ENCODE measurements around the gene RBBP6. TPM values are rescaled to one million over a fixed set of nuclear protein-coding genes. Genes with fewer than 3 reads are reported as not detected.
A peak's percentile ranks its signal among the peaks of the same experiment; 100 is the strongest.

The RBBP6 gene
- total RNA-seq, 2 donors from 2014 or later = 34.7 to 39.0 TPM

DNA sequence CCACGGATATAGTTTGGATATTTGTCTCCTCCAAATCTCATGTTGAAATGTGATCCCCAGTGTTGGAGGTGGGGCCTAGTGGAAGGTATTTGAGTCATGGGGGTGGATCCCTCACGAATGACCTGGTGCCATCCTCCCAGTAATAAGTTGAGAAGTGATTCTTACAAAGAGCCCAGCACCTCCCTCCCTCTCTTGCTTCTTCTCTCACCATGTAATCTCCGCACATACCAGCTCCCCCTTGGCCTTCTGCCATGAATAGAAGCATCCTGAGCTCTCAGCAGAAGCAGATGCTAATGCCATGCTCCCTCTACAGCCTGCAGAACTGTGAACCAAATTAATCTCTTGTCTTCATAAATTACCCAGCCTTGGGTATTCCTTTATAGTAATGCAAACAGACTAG, 41.9 kb upstream of the RBBP6 start:
- Histone ChIP-seq H3K9me3 (no peaks in the 10 kb centered on the region), H3K36me3 (no peaks in the 10 kb centered on the region), H3K4me1 (no peaks in the 10 kb centered on the region), H3K4me3 (no peak overlapping the region), H3K9ac (ENCODE audit: low read depth in 2 of 2, low read length in 2 of 2) (no peak overlapping the region), H3K27ac (no peak overlapping the region), H3K27me3 (no peaks in the 10 kb centered on the region)
- no peak for TF ChIP-seq CTCF (IDR thresholded peaks at IDR 0.05)
- no peak for DNase-seq
- intact Hi-C loops (cut with DNase I) = no loop called here

GRCh38 chr16:24499193-24499814, 40.1 kb upstream of the RBBP6 start:
- TF ChIP-seq CTCF (IDR thresholded peaks at IDR 0.05) = no peak
- peak; percentile 22 for DNase-seq
- no peak overlapping the region for H3K4me3 ChIP-seq
- intact Hi-C loops (cut with DNase I) = no loop called here
- H3K9ac ChIP-seq (ENCODE audit: low read depth in 2 of 2, low read length in 2 of 2) = no peak overlapping the region
- no peaks in the 10 kb centered on the region for H3K27me3 ChIP-seq
- H3K4me1 ChIP-seq = no peaks in the 10 kb centered on the region
- H3K36me3 ChIP-seq = no peaks in the 10 kb centered on the region
- H3K27ac ChIP-seq = no peak overlapping the region
- H3K9me3 ChIP-seq = no peaks in the 10 kb centered on the region

GRCh38 chr16:24504472-24505345, 34.7 kb upstream of the RBBP6 start:
- Histone ChIP-seq H3K9me3 (no peaks in the 10 kb centered on the region), H3K4me3 (no peak overlapping the region), H3K36me3 (no peaks in the 10 kb centered on the region), H3K4me1 (no peaks in the 10 kb centered on the region), H3K27ac (no peak overlapping the region), H3K9ac (ENCODE audit: low read depth in 2 of 2, low read length in 2 of 2) (no peak overlapping the region), H3K27me3 (no peaks in the 10 kb centered on the region)
- peak; percentile 47 for DNase-seq
- intact Hi-C loops (cut with DNase I) = loop anchor here (2.0 kb wide), 1 partner anchor 462 kb away; no protein-coding TSS in a partner anchor
- TF ChIP-seq CTCF (IDR thresholded peaks at IDR 0.05) = peak; percentile 68

- no peaks in the 10 kb centered on the region for H3K4me1 ChIP-seq
- H3K27ac ChIP-seq = no peak overlapping the region
- no peak overlapping the region for H3K4me3 ChIP-seq
- intact Hi-C loops (cut with DNase I) = loop anchor here (2.0 kb wide), 1 partner anchor 463 kb away; no protein-coding TSS in a partner anchor
- H3K9me3 ChIP-seq = no peaks in the 10 kb centered on the region
- H3K36me3 ChIP-seq = no peaks in the 10 kb centered on the region
- no peak for DNase-seq
- TF ChIP-seq CTCF (IDR thresholded peaks at IDR 0.05) = no peak
- no peak overlapping the region for H3K9ac ChIP-seq (ENCODE audit: low read depth in 2 of 2, low read length in 2 of 2)
- no peaks in the 10 kb centered on the region for H3K27me3 ChIP-seq
These were observed 33.4 kb upstream of the RBBP6 start for GRCh38 chr16:24505959-24506358.

GRCh38 chr16:24507959-24508480, 31.3 kb upstream of the RBBP6 start:
- no peak for TF ChIP-seq CTCF (IDR thresholded peaks at IDR 0.05)
- Histone ChIP-seq H3K27me3 (no peaks in the 10 kb centered on the region), H3K9me3 (no peaks in the 10 kb centered on the region), H3K4me1 (no peaks in the 10 kb centered on the region), H3K36me3 (no peaks in the 10 kb centered on the region), H3K9ac (ENCODE audit: low read depth in 2 of 2, low read length in 2 of 2) (no peak overlapping the region), H3K4me3 (no peak overlapping the region), H3K27ac (no peak overlapping the region)
- no peak for DNase-seq
- intact Hi-C loops (cut with DNase I) = no loop called here
